NCI-H1930 (cell line): ENCODE results near the gene SNRPA1.

Experiments
- DNase-seq, 2 experiments: peaks; one replicate each; lab custom pipeline; 2025; lab: John Stamatoyannopoulos, UW

The SNRPA1 gene

DNA sequence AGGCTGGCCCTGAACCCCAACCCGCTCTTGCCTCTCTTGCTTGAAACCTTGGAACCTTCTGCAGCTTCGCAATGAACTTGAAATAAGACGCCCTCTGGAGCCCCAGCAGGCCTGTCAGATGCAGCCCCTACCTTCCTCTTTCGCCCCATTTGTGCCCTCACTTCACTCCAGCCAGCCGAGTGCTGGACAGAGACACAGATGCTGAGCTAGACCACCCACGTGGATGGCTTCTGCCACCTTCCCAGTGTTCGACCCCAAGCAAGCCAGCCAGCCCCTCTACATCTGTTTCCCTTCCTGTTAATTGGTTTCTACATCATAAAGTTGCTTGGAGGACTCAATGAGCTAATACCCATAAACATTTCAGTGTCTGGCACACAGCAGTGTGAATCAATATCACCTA is 23.8 kb upstream of the SNRPA1 start:
- no peak for DNase-seq

GRCh38 chr15:101318147-101318819 is 23.2 kb upstream of the SNRPA1 start:
- no peak for DNase-seq

DNA sequence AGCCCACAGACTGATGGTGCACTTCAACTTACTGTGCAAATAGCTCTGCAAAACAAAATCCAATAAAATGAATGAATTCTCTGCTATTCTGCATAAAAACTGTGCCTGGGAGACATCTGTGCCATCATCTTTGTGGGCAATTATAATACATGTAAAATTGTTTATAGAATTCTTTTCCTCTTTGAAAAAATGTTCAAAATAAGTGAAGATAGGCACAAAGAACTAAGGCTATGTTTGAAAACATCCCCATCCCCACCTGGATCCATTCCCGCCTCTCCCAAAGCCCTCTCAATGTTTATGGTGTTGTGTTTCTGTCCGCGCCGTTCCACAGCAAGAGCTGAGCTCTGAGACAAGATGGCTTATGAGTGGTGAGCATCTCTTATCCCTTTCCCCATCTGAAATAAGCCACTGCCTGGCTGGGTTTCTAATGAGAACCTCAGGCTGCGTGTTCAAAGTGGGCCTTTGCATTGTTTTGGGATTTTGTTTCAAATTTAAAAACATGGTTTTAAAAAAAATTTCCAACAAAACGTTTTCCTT is 22.4 kb upstream of the SNRPA1 start:
- DNase-seq = no peak

DNA sequence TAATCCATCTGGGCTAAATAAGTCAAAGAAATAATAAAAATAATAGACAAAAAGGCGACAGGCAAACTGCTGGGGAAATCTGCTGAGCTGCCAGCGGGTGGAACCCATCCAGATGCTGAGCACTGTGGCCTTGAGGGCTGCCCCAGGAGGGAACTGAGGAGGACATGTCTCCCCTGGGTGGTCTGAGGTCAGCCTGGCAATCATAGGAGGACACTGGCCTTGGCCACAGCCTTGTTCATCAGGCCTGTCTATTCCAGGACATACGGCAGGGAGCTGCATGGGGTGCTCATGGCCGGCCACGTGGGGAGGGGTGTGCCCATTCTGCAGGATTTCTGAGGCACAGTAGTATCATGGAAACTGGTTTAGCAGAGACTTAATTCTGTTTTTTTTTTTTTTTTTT is 21.5 kb upstream of the SNRPA1 start:
- DNase-seq = no peak

- no peak for DNase-seq
Observed at GRCh38 chr15:101315736-101316135, 20.7 kb upstream of the SNRPA1 start.

DNA sequence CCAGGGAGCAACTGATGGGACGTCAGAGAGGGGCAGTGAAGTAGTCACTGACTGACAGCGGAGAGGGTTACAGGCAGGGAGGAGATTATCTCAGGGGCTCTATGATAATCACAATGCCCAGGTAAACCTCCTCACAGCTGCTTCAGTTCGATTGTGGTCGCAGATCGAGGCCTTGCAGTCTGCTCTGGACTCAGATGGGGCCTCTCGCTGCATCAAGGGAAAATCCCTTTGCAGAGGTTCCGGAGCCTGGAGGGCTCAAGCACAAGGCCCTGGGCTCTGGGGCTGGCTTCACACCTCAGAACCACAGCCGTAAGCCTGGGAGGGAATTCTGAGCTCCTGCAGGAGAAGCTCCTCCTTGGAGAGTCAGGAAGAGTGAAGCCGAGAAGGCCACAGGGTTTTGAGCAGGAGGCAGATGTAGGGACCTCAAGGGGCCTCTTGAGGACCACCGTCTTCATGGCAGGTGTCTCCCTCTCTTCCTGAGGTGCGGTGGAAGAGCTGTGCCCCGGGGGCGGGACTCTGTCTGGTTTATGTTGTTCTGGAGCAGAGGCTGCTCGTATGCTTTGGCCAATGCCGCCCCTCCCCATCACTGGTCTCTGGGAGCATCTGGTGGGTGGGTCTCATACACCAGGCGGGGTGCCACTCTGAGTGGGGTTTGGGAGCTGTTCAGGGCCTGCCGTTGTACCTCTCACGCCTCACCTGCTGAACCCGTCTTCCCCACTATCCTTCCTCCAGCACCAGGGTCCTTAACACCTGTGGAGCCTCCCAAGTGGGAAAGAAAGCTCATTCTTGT is 19.5 kb upstream of the SNRPA1 start:
- DNase-seq = no peak

GRCh38 chr15:101313041-101313761 is 18.2 kb upstream of the SNRPA1 start:
- no peak for DNase-seq

- no peak for DNase-seq
Observed at GRCh38 chr15:101310508-101310907, 15.5 kb upstream of the SNRPA1 start.

DNA sequence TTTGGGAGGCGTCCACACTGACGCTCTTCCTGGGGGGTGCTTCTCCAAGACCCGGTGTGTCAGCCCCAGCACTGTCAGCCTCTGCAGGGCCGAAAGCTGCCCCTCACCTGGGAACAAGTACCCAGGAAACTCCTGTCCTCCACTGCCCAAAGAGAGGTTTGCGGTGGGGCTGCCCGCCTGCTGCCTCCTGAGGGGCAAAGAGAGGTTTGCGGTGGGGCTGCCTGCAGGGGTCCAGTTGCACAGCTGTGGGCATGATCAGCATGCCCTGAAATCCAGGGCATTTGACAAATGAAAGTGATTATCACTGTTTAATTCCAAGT is 15.1 kb upstream of the SNRPA1 start:
- no peak for DNase-seq

- no peak for DNase-seq
Observed at GRCh38 chr15:101309436-101310160, 14.6 kb upstream of the SNRPA1 start.

DNA sequence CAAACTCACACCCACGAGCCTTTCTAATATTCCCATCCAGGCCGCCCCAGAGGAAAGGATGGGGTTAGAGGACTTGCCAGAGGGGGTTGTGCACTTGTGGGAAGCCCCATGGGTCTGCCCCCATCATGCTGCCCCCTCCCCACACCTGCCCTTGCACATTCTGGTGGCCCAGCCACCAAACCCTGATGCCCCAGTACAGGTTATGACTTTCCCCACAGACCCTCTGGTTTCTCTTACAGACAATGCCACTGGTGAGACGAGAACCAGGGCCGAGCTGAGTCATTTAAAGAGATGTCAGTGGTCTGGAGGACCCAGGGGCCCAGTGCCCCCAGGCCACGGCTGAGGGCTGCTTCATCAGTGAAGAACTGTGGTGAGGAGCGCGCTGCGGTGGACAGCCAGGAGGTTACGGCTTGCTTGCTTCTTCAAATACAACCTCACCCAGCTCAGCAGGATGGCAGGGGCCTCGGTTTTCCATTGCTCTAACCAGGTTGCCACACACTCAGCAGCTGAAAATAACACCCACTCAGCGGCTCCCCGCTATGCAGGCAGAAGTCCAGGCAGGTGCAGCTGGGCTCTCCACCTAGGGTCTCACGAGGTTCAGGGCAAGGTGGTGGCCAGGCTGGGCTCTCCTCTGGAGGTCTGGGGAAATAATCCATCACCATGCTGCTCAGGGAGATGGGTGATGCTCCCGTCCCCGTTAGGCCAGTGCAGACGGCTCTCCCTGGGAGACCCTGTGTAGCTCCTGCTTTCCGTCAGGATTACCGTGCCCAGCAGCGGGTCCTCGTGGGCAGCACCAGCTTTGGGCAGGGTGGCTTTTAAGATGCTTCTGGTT is 13.8 kb upstream of the SNRPA1 start:
- no peak for DNase-seq

- DNase-seq = no peak
Observed at GRCh38 chr15:101307897-101308603, 13.0 kb upstream of the SNRPA1 start.

GRCh38 chr15:101307048-101307896 is 12.2 kb upstream of the SNRPA1 start:
- no peak for DNase-seq

GRCh38 chr15:101306341-101307047 is 11.4 kb upstream of the SNRPA1 start:
- no peak for DNase-seq

- DNase-seq = no peak
Observed at GRCh38 chr15:101305820-101306255, 10.8 kb upstream of the SNRPA1 start.

- DNase-seq = no peak
Observed at GRCh38 chr15:101303408-101303807, 8.4 kb upstream of the SNRPA1 start.

DNA sequence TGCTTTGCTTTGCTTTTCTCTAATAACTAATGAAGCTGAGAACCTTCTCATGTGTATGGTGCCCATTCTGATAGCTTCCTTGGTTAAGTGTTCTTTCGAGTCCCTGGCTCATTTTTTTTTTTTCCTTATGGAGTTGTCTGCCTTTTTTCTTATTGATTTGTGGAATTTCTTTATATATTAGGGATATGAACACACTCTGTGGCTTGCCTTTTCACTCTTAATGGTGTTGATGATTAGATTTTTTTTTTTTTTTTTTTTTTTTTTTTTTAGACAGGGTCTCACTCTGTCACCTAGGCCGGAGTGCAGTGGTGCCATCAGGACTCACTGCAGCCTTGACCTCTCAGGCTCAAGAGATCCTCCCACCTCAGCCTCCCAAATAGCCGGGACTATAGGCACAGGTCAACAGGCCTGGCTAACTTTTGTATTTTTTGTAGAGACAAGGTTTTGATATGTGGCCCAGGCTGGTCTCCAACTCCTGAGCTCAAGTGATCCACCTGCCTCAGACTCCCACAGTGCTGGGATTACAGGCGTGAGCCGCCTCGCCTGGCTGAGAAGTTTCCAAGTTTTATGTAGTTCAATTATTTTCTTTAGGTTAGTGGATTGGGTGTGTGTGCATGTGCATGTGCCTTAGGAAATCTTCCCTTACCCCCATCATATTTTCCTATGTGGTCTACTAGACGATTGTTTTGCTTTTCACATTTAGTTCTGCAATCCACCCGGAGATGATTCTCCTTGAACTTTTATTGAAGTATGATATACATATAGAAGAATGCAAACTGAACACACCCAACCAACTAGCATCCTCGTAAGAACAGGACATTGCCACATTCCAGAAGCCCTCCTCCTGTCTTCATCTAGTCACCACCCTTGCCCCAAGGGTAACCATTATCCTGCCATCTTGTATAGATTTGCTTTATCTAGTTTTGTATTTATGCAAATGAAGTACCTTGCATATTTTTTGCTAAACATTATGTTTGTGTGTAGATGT is 1.7 kb upstream of the SNRPA1 start:
- DNase-seq = no peak
